ENCODE data around the gene PRODH2.
"Not testable (repeated sequence)": the region's sequence is repeated elsewhere in the genome, so short reads cannot be mapped to it uniquely, and the experiment has no call there.

Gene PRODH2

DNA sequence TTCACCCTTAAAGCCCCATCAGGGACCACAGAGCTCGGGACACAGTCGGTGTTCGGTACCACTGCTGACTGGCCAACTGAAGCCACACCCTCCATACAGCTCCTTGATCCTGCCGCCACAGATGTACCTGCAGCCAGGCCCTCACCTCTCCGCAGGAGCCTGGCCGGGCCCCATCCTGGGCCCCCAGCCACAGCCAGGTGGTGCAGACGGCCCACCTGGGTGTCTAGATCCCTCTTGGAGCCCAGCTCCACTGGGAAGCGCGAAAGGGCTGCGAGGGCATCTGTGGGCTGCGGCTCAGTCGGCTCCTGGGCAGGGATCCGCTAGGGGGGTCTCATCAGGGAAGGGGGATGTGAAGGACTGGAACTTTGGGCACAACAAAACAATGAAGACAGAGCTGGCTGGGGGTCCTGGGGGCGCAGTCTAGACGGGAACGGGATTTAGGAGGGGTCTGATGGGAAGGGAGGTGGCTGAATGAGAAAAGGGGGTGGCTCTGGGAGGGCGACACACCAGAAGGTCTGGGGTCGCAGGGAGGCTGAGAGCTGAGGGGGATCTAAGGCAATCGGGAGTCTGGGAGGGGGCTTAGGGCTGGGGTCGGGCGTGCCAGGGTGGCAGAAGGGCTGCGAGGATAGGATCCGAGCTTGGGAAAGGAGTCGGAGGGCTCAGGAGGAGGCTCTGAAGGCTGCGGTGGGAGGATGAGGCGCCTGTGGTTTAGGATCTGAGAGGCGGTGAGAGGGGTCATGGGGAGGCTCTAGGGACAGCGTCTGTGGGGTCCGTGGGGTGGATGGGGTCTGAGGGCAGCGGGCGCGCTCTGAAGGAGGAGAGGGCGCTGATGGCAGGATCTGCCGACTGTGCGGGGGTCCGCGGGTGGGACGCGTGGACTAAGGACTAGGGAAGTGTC, 15.8 kb downstream of the PRODH2 start:
- no peak for DNase-seq (ENCODE audit: low spot score)

- DNase-seq (ENCODE audit: low spot score), result not testable (repeated sequence)
These were observed 17.1 kb downstream of the PRODH2 start for GRCh38 chr19:35795564-35795963.

DNA sequence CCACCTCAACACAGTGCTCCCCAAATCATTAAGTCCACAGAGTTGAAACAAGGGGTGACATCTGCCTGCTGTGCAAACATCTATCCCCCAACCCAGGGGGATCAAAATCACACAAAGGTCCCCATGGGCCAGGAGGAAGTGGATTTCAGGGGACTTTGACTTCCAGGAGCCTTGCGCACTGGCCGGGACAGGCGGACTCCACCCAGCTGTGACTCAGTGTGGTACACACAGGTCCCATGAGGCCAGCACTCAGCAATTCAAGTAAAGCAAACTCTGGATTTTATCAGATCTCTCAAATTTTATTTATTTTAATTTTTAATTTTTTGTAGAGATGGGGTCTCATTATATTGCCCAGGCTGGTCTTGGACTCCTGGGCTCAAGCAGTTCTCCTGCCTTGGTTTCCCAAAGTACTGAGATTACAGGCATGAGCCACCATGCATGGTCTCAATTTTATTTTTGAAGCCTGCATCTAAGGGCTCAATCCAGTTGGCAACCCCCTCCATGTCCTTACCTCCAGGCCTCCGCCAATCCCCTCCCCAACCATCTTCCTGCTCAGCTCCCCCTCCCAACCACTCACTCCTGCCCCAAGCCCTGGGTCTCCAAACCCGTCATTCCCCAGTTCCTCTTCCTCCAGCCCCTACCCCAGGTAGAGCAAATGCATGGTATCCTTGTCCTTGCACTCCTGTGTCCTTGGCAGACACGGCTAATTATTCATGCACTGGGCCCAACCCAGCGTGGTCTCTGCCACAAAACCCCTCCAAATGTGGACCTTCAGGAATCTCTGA, 19.1 kb downstream of the PRODH2 start:
- no peak for DNase-seq (ENCODE audit: low spot score)

DNA sequence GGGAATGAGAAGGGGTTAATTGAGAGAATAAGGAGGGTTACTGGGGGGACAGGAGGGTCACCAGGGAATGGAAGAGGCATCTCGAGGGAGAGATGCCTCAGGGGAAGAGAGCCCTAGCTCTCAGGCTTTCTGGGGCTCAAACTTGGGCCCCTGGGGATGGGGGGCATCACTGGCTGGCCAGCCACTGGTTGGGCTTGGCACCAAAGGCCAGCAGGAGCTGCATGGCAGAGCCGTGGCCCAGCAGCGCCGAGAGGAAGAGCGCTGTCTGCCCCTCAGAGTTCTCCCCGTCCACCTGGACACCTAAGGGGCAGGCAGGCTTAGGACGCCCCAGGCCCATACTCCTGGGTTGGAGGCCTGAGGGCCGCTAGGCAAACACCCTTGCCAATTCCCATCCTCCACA, 19.8 kb downstream of the PRODH2 start:
- no peak for DNase-seq (ENCODE audit: low spot score)

DNA sequence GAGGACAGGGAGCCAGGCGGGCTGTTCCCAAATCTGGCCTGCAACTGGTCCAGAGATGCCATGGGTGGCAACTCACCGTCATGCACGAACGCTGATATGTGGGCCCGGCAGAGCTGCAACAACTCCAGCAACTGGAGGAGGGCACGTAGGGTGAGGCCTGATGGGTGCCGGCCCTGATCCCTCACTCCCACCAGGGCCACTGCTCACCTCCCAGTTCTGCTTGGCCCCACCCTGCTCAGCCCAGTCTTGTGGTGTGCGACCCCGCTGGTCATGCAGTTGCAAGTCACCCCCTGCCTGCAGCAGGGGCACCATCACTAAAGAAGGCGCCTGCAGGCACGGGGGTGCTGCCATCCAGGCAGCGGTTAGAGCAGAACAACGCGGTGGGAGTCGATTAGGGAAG, 20.3 kb downstream of the PRODH2 start:
- no peak for DNase-seq (ENCODE audit: low spot score)

DNA sequence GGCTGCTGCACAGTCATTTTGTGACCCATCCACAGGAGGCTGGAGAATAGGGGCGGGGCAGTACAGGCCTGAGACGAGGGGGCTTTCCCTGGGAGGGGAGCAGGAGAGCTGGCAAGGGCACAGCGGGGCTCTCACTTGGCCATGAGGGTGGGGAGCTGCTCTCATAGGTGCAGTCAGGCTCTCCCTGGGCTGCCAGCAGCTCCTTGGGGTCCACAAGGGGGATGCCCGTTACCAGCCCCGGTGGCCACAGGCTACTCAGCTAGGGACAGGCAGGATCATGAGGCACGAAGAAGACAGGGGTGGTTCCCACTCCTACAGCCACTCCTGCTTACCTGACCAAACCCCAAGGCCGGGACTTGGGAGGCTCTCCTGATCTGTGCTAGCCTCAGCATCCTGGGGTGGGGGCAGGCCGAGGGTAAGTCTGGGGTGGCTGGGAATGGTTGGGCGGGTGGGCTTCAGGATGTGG, 20.8 kb downstream of the PRODH2 start:
- DNase-seq (ENCODE audit: low spot score), result no peak

DNA sequence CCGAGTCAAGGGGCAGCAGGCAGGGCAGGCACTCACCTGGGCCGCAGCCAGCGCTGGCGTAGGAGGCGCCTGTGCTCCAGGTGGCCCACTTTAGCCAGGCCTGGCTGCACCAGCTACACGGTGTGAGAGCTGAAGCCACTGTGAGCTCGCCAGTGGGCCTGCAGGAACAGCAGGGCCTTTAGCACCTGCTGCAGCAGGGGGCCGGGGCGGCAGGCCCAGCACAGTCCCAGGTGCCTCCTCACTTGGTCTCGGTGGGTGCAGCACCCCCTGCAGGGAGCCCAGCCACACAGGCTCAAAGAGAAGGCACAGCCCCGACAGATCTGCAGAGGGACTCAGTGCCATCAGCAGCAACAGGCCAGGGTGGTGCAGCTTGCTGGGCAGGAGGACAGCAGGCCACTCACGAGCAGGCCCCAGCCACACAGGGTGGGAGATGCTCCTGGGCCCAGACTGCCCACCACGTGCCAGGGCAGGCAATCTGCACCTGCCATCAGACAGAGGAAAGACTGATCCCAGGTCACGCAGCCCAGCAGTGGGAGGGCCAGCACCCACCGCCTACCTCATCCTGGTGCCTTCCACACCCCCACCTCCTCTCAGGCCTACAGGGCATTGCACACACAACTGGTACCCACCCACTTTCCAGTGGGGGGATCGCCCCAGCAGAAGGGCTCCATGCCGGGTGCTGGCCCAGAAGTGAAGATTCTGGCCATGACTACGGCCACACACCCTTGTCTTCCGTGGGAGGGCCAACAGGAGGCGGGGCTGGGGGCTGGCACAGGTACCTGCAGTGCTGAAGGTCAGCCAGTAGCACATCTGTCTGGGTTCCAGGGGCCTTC, 21.4 kb downstream of the PRODH2 start:
- no peak for DNase-seq (ENCODE audit: low spot score)

DNA sequence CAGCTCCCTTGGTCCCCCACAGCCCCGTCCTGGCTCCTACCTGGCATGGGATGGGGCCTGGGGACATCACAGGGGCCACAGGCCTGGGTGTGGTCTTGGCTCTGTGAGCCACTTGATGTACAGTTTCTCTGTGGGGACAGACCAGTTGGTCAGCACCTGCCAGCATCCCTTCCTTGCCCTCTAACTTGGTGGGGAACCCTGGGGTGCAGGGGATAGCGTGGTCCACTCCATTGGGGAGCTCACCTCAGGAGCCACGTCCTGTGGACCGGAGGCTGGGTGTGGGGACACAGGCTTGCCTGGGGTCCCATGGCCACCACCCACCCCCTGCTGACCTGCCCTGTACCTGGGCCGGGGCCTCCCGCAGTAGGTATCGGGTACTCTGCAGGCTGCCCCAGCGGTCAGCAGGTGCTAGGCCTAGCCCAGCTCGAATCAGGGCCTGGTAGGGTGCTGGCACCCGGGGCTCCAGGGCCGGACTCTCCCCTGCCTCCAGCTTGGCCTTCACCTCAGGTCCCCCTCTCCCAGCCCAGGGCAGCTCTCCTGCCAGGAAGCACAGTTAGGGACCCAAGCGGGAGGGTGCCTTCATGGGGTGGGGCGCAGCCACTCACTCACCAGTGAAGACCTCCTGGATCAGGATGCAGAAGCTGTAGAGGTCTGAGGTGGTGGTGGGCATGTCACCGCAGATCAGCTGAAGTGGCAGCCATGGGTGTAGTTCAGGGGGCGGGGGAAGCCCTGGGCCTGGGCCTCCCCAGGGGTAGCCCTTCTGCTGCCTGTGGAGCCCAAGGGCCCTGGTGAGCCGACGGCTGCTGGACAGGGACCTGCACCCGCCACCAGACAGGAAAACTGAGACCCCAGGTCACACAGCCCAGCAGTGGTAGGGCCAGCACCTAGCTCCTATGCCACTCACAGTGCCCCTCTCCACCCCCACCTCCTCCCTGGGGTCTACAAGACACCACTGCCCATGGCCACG, 22.4 kb downstream of the PRODH2 start:
- DNase-seq (ENCODE audit: low spot score), result no peak

- DNase-seq (ENCODE audit: low spot score), result no peak
These were observed 23.3 kb downstream of the PRODH2 start for GRCh38 chr19:35789195-35789977.

GRCh38 chr19:35788205-35788960, 24.3 kb downstream of the PRODH2 start:
- no peak for DNase-seq (ENCODE audit: low spot score)

- DNase-seq (ENCODE audit: low spot score), result no peak
These were observed 25.3 kb downstream of the PRODH2 start for GRCh38 chr19:35787227-35787799.

- DNase-seq (ENCODE audit: low spot score), result no peak
These were observed 26.1 kb downstream of the PRODH2 start for GRCh38 chr19:35786299-35787160.

GRCh38 chr19:35785339-35785627, 27.4 kb downstream of the PRODH2 start:
- no peak for DNase-seq (ENCODE audit: low spot score)

GRCh38 chr19:35784503-35785338, 27.9 kb downstream of the PRODH2 start:
- no peak for DNase-seq (ENCODE audit: low spot score)

GRCh38 chr19:35783469-35784434, 28.9 kb downstream of the PRODH2 start:
- no peak for DNase-seq (ENCODE audit: low spot score)

- no peak for DNase-seq (ENCODE audit: low spot score)
These were observed 30.1 kb downstream of the PRODH2 start for GRCh38 chr19:35782589-35782988.
